ENCODE results near the gene TMEM38B.

TMEM38B gene

GRCh38 chr9:105816202-105816744, 121.9 kb downstream of the TMEM38B start:
- no peak for TF ChIP-seq CTCF (IDR thresholded peaks at IDR 0.05; ENCODE audit: low read depth, low read length)
- in situ Hi-C loops (cut with HindIII; ENCODE audit: low sequenced_read_pairs) = no loop called here

GRCh38 chr9:105816981-105817380, 122.6 kb downstream of the TMEM38B start:
- in situ Hi-C loops (cut with HindIII; ENCODE audit: low sequenced_read_pairs) = no loop called here
- TF ChIP-seq CTCF (IDR thresholded peaks at IDR 0.05; ENCODE audit: low read depth, low read length) = no peak

More at GRCh38 chr9:105816202-105816744, 121.9 kb downstream of the TMEM38B start:
- H3K4me3 ChIP-seq (ENCODE audit: low read depth, low read length) = no peak overlapping the region
- DNase-seq (ENCODE audit: low read depth, low spot score) = no peak

GRCh38 chr9:105818903-105819302, 124.6 kb downstream of the TMEM38B start:
- no peak overlapping the region for H3K4me3 ChIP-seq (ENCODE audit: low read depth, low read length)
- no peak for DNase-seq (ENCODE audit: low read depth, low spot score)
- in situ Hi-C loops (cut with HindIII; ENCODE audit: low sequenced_read_pairs) = no loop called here
- TF ChIP-seq CTCF (IDR thresholded peaks at IDR 0.05; ENCODE audit: low read depth, low read length) = no peak

More at GRCh38 chr9:105816981-105817380, 122.6 kb downstream of the TMEM38B start:
- no peak for DNase-seq (ENCODE audit: low read depth, low spot score)
- no peak overlapping the region for H3K4me3 ChIP-seq (ENCODE audit: low read depth, low read length)

- TF ChIP-seq CTCF (IDR thresholded peaks at IDR 0.05; ENCODE audit: low read depth, low read length) = no peak
- no peak for DNase-seq (ENCODE audit: low read depth, low spot score)
- H3K4me3 ChIP-seq (ENCODE audit: low read depth, low read length) = no peak overlapping the region
- in situ Hi-C loops (cut with HindIII; ENCODE audit: low sequenced_read_pairs) = no loop called here
Measured at GRCh38 chr9:105822814-105823213, 128.5 kb downstream of the TMEM38B start.
